Hematopoietic multipotent progenitor cell treated with erythropoietin and hydrocortisone succinate and interleukin-3 and kit ligand, for 17 days (in vitro differentiated cells): ENCODE measurements around the gene SYTL1.

ENCODE experiments used
- DNase-seq: peaks from one replicate; pipeline ENCODE4 v3.0.0-alpha.2; 2015; ENCODE audit warnings: low spot score

Gene SYTL1

DNA sequence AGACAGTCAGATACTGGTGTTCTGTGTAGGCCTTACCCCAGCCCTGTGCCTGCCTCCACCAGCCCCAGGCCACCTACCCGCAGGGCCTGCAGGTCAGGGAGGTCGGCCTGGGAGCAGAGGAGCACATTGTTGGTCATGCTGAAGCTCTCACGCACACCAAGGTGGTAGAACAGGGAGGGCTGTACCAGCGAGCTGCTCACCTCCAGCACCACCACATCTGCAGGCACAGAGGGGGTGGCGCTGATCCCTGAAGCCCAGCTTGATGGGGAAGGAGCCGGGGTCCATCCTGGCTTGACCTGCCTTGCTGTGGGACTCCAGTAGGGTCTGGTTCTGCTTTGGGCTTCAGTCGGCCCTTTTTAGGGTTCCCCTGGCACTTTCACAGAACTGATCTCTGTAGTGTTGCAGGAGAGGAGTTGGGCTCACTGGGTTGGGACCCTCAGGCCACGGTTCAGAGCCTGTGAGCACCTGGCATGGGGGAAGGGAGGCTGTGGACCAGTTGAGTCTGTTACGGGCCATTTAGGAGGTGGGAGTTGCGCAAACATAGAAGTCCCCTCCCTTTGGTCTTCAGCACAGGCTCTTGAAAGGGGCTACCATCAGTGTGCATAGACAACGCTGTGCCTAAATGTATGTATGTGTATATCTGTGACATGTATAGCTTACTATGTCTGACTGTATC, 23.0 kb downstream of the SYTL1 start:
- no peak for DNase-seq

DNA sequence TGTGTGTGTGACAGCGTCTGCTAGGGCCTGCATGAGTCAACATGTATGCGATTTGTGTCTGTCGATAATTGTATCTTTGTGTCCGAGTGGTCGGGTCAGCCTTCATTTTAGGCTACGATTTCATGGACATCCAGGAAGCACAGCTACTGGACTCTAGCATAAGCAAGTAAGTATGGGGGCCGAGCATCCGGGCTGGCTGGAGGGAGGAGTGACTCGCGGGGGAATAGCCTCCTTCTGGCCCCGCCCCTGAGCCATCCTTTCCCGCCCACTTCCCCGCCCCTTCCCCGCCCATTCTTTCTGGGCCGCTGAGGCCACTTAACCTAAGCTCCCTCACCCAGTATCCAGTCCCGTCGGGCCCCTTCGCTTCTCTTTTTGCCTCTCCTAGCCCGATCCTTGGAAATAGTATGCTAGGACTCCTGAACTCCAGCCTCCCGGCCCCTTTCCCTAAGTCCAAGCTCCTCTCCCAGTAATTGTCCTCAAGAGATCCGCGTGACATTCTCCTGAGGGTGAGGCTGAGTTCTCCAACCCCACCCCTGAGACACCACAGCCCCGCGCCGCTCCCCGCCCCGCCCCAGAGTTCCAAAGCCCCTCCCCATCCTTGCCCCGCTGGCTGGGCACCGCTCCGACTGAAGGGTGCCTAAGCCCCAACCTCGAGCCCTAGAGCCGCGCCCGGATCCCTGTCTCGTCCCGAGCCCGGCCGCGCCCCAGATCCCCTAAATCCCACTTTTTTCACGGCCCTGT, 23.7 kb downstream of the SYTL1 start:
- peak; percentile 64 for DNase-seq

DNA sequence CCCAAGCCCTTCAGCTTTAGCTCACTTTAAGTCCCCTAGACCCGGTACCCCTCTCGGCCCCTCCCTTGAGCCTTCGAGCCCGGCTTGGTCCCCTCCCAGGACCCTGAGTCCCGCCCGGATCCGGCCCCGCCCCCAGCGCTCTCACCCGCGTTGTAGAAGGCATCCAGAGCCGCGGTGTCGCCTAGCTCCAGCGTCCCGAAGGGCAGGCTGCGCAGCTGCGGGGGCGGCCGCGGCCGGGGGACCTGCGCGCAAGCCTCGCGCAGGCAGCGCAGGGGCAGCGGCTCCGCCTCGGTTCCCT, 24.2 kb downstream of the SYTL1 start:
- DNase-seq: no peak

DNA sequence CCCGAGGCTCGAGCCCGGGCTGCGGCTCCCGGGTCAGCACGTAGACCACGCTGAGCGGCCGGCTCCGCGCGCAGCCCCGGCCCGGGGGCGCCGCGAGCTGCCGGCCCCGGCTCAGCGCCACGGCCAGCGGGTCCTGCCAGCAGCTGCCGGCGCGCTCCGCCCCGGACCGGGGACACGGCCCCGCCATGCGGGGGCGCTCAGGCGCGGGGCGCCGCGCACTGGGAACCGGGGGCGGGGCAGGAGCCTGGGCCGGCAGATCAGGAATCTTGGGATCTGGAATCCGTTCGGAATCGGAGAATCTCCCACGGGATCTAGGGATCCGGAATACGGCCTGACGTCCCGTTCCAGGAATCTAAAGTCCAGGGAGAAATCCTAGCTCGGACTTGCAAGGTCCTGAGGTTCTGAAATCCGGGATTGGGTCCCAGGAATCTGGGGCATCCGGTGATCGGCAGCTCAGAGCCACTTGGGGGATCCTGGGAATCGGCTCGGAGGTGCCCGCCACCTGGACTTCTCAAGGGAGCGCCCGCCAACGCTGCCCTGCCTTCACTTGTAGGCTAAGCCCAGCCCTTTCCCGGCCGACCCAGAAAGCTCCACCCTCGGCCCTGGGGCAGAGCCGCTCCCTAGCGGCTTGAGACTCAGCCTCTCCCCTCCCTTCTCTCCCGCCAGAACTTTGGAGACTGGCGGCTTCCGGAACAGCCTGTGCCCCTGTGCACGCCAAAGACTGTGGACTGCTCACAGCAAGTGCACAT, 24.8 kb downstream of the SYTL1 start, which contains the start of gene MAP3K6:
Gene MAP3K6 (minus strand): TSS at position 551 of the 749 bp plus-strand sequence. CDS start 364 bp downstream, at position 187.
- peak; percentile 51 for DNase-seq

DNA sequence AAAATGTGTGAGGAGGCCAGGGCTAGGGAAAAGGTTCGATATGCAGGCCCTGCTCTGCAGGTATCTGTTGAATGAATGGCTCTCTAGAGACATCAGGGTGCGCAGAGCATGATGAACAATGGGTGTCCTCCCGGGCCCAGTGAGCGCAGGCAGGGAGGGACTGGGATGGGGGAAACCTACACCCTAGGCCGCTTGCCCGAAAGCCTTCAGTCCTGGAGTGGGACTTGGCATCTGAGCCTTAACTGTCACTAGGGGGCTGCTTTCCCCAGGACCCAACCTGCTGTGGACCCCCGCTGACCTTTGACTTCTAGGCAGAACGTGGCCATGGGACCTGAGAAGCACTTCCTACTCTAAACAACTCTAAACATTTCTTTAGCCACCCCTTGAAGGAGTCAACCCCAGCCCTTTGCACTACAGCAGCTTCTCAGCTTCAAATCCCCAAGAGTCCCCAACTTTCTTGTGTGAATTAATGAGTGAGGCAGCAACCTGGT, 25.4 kb downstream of the SYTL1 start:
- DNase-seq: no peak

DNA sequence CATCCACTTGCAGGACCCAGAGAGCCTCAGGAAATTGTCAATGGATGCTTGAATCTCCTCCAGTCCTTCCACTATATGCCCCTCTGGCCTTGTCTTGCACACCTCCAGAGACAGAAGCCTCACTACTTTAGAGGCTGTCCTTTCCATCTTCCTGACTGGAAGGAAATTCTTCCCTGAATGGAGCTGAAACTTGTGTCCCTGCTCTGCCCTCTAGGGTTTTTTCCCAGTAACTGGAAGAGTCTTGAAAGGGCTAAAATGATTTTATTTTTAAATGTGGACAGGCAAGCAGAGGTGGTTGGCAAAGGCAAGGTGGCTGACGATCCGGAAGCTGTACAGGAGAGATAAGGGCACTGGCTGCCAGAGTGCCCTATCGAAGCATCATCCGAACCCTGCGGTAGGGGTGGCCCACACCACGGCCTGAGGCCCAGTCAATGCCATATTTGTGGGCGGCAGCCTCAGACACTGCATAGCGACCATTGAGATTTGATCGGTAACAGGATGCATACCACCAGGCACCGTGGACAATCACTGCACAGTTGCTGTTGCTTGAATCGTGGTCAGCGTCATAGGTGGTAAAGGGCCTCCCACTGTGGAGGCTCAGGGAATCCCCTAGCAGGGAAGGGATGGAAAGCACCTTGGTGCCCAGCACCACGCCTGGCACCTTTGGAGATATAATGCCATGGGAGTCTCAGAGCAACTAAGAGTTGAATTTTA, 27.2 kb downstream of the SYTL1 start:
- DNase-seq: peak; percentile 41

DNA sequence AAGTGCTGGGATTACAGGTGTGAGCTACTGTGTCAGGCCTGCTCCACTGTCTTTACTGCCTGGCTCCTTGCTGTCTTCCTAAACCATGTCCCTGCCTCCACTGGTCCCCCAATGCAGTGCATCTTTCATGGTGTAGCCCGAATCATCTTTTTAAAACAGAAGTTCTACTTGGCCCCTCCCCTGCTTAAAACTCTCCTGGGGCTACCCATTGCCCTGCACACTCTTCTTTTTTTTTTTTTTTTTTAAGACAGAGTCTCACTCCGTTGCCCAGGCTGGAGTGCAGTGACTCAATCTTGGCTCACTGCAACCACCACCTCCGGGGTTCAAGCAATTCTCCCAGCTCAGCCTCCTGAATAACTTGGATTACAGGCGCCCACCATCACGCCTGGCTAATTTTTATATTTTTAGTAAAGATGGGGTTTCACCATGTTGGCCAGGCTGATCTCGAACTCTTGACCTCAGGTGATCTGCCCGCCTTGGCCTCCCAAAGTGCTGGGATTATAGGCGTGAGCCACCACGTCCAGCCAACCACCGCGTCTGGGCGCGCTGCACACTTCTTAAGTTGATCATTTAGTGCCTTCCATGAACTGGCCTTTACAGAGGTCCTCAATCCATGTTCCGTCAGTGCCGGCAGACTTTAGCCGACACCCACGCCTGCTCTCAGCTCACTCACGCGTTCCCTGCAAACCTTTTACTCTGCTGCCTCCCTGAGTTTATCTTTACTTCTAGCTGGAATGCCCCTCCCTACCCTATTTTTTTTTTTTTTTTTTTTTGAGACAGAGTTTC, 30.4 kb downstream of the SYTL1 start:
- no peak for DNase-seq

DNA sequence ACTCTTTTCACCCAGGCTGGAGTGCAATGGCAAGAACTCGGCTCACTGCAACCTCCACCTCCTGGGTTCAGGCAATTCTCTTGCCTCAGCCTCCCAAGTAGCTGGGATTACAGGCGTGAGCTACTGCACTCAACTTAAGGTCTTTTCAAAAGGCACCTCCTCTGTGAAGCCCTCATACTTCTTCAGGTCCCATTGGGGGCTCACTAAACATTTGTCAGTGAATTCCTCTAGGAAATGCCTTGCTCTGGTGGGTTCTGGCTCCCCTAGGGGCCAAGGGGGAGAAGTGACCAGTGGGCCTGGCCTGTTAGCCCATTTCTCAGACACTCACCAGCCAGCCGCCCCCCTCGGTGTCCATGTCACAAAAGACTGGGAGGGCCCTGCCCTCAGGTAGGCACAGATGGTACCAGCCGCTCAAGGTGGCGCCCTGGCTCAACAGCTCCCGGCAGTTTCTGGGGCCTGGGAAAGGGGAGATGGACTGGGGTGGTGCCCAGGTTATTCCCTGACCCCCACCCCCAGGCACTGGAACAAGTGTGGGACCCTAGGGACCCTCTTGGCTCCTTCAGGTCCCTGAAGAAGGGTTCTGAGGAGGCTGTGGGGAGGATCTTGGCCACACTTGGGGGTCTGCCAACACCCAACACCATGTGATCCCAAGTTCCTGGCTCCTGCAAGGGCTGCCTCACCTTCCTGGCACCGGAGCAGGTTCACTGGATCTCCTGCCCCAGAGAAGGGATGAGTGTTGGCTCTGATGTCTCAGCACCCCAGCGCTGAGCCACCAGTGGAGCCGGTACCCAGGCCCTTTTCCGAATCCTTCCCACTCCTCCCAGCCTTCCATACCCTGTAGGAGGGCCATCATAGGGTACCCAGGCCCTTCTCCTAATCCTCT, 31.2 kb downstream of the SYTL1 start:
- no peak for DNase-seq

DNA sequence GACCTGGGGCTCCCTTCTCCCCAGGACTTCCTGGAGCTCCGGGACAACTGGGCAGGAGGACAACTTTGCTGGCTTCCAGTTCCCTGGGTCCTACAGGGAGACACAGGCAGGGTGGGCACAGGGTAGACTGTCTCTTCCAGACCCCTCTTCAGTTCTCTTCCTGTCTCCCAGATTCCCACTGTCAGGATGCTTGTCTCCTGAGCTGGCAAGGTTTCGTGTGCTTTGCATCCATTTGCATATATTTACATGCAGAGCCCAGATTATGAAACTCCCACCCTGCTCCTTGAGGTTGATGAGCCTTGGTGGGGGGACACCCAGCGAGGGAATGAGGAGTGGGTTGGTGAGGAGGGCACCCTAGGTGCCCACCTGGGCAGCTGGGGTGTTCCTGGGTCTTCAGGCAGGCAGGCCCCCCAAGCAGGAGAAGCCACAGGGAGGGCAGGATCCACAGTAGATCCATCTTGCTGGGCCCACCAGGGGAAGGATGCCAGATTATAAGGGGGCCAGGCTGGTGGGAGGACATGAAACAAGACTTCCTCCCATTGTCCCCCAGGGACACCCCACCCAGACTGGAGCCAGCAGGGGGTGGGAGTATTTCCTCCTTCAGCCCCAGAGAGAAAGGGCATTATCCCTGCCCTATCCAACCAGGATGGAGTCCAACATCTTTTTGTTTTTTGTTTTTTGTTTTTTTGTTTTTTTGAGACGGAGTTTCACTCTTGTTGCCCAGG, 32.7 kb downstream of the SYTL1 start, which contains the start of gene FCN3:
Gene FCN3 (minus strand): TSS at position 463 of the 725 bp plus-strand sequence. CDS start 6 bp downstream, at position 457.
- DNase-seq: no peak

DNA sequence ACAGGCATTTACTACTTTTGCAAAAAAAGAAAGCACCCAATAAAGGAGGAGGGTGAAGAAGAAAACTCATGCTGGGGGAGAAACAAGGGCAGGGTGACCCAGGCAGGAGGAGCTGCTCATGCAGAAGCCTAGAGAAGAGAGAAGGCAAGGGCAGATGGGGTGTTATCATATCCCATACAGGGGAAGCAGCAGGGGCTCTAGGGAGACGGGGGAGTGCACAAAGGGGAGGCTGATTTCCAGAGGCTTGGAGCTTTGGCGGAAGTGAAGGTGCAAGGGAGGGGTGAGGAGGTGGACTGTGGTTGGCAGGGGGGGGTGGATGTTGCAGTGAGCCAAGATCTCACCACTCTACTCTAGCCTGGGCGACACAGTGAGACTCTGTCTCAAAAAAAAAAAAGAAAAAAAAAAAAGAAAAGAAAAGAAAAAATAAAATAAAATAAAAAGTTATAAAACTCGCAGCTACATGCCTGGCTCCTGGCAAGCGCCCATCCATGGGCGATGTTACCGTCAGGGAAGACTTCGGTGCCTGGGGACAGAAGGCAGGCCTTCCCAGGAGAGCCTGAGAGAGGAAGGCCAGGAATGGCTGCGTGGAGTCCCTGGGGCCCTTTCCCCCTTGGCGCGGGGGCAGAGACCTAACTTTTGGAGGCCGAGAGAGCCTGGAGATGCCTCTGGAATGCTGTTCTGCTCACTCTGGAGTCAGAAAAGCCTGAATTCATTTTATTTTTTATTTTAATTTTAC, 36.1 kb downstream of the SYTL1 start:
- DNase-seq: no peak

DNA sequence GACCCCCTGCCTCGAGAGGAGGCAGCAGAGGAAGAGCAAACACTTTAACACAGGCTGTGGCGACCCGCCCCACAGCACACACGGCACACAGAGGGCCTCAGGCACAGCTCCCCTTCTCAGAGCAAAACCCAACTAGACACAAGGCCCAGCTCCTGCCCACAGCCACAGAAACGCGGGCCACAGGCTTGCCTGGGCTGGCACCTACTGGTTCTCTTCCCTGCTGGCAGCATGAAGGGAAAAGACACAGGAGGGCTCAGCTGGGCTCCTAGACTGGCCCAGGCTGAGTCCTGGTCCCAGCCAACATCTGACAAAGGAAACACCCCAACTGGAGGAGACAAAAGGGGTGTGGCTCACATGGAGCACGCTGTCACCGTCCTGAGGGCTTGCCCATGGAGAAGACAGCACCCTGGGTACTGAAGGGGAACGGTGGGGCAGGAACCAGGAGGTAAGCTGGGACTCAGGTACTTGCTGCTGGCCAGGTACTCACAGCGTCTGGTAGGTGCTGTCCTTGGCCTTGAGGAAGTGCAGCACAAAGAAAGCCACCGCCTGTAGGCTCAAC, 37.8 kb downstream of the SYTL1 start:
- no peak for DNase-seq

DNA sequence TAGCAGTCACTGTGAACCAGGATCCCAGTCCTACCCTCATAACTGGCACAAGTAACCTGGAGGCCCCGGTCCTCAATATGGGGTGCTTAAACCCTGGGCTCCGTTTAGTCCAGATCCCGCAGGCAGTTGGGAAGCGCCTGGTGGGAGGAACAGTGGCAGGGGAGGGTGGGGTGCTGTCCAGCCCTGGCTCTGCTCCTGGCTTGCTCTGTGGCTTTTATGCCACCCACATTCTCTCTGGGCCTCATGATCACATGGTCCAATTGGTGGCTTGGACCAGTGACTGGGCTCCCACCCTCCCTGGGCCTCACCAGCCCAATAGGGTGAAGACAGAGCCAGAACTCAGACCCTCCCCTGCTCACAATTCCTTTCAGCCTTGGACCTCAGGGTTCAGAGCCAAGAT, 38.4 kb downstream of the SYTL1 start:
- DNase-seq: no peak

DNA sequence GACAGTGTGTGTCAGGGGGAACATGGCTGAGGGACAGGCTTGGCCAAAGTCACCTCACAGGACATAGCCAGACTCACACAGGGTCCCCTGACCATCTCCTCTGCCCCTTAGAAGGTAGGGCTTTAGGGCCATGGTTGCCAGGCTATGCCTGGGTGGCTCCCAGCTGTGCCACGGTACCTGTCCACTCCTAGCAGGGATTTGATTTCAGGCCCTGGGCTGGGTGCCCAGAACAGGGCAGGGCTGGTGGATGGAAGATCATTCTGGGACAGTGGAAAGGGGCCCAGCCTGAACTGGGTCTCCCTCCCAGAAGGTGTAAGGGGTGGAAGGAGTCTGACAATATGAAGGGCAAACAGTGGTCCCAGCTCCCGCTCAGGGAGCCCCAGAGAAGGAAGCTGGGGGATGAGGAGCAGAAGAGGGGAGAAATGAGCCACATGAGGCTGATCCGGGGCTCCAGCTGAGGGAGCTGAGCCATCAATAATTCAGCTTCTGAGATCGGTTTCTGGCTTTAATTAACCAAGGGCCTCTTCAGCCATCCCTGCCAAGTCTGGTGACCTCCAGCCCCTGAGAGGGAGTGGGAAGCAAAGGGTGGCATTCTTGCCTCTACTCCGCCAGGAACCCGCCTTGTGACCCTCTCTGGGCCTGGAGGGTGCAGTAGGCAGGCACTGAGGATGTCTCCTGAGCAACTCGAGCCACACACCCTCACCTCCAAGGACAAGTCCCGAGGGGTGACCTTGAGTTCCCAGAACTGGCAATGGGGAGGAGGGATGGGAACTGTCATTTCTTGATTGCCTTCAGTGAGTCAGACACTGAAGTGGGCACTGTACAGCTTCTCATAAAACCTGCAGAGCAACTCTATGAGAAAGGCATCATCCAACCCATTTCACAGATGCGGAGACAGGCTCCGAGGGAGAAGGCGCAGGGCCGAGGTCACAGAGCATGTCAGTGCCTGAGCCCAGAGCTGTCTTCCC, 39.2 kb downstream of the SYTL1 start:
- DNase-seq: no peak

DNA sequence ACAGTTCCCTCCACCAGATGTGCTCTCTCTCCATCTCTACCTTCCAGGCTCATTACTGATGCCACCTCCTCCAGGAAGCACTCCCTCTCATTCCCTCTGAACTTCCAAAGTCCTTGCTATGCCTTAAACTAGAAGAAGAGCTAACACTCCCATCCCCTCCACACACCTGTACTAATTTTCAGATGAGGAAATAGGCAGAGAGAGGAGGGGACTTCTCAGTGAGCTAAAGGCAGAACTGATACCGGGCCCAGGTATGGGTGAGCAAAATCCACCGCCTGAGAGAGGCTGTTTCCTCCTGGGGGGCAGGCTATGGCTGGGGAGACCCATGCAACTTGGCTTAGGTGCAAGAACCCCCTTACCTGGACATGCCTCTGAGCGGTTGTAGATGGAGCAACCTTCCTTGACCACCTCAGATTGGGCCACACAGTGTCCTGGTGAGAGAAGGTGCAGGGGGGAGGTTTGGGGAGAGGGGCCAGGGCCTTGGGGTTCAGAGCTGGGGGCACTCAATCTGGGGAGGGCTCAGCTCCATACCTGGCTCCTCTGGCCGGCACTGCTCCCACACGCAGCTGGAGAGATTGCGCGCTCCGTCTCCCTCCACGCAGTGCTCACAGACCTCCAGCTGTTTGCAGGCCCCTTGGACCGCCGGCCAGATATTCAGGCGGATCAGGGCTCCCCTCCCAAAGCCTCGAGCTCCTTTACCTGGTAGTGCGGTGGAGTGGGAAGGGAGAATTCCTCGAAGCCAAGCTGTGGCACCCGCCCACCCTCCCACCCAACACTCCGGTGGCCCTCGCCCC, 40.3 kb downstream of the SYTL1 start:
- no peak for DNase-seq

DNA sequence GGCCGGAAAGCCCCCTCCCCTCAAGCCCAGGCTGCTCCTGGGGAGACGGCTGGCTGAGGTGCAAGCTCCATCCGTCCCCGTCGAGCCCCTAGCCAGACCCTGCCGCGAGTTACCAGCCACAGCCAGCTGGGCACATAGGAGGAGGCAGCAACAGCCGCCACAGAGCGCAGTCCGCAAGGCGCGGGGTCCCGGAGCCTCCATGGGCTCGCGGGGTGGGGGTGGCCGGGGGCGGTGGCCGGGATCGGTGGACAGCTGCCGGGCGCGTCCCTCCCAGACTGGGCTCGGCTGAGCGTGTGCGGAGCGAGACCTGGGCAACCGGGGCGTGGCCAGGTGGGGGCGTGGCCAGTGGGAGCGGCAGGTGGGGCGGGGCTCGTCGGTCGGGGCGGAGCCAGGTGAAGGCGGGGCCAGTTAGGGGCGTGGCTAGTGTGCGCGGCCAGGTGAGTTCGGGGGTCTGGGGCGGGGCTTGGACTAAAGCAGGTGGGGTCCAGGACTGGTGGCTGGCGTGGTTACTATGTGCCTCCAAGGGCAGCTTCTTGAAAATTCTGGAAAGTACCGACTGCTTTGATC, 41.3 kb downstream of the SYTL1 start, which contains the start of gene CD164L2:
Gene CD164L2 (minus strand): TSS at position 295 of the 567 bp plus-strand sequence. CDS start 94 bp downstream, at position 201.
- peak; percentile 58 for DNase-seq

DNA sequence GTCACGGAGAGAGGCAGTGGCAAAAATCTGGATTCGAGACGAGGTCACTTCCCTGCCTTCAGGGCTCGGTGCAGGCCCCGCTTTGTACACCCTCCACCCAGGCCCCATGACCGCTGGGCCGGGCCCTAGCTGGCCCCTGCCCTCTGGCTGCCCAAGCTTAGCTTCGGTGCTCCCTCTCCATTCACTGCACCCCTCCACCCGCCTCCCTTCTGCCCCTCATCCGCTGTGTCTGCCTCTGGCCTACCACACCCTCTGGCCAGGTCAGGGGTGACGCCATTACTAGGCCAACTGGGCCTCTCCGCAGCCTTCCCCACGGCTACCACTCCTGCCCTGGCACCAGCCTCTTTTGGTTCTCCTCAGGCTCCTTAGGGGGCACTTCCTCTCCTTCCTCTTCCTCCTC, 41.8 kb downstream of the SYTL1 start:
- no peak for DNase-seq
